ENCODE data around the gene GDI2.

Gene GDI2

DNA sequence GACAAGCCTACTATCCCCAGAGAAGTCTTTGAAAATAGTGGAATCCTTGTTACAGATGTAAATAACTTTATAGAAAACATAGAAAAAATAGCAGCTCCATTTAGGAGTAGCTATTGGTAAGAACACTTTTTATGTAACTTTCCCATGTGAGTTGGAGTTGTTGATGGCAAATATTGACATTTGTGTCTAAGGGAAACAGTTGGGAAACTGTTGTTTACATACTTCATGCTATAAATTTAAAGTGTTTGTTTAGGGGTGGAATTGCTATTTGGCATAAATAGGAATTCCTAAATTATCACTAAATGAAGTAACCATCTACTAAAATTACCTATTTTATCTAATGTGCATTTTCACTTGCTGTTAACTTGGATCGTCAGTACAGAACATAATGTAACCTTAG, 50.7 kb downstream of the GDI2 start:
- TF ChIP-seq, protein P1, sequence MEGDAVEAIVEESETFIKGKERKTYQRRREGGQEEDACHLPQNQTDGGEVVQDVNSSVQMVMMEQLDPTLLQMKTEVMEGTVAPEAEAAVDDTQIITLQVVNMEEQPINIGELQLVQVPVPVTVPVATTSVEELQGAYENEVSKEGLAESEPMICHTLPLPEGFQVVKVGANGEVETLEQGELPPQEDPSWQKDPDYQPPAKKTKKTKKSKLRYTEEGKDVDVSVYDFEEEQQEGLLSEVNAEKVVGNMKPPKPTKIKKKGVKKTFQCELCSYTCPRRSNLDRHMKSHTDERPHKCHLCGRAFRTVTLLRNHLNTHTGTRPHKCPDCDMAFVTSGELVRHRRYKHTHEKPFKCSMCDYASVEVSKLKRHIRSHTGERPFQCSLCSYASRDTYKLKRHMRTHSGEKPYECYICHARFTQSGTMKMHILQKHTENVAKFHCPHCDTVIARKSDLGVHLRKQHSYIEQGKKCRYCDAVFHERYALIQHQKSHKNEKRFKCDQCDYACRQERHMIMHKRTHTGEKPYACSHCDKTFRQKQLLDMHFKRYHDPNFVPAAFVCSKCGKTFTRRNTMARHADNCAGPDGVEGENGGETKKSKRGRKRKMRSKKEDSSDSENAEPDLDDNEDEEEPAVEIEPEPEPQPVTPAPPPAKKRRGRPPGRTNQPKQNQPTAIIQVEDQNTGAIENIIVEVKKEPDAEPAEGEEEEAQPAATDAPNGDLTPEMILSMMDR (conservative IDR thresholded peaks at IDR 0.05) = no peak
- no peak for TF ChIP-seq ZFX (IDR thresholded peaks at IDR 0.05)
- H3K27ac ChIP-seq = no peak overlapping the region

DNA sequence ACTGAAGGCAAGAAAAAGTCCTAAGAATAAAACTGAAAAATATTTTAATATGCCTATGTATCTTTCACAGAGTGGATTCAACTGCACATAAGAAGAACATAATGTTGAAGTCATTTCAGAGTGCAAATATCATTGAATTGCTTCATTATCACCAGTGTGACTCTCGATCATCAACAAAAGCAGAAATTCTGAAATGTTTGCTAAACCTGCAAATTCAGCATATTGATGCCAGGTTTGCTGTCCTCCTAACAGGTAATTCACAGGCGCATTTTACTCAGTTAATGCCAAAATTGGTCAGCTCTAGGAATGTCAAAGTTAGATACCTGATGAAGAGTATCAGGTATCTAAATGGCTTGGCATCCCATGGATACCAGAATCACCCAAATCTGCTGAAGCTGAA, 52.0 kb downstream of the GDI2 start:
- no peak for TF ChIP-seq ZFX (IDR thresholded peaks at IDR 0.05)
- TF ChIP-seq, protein P1 (conservative IDR thresholded peaks at IDR 0.05) = no peak
- H3K27ac ChIP-seq = no peak overlapping the region

DNA sequence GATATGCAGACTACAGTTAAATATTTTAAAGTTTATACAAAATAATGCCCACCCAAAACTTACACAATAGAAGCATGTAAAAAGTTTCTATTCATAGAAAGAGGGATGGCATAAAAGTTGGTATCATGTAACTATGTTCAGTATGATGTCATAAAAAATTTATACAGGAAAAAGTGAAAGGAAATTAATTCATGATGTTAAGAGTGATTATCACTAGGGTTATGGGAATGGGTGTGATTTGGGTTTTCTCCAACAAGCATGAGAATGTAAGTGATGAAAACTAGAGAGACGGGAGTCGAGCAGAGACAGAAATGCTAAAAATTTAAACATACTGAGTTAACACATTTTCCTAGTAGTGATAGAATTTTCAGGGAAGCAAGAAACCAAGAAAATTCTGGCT, 52.7 kb downstream of the GDI2 start:
- no peak for TF ChIP-seq ZFX (IDR thresholded peaks at IDR 0.05)
- TF ChIP-seq, protein P1 (conservative IDR thresholded peaks at IDR 0.05) = no peak
- H3K27ac ChIP-seq = no peak overlapping the region

DNA sequence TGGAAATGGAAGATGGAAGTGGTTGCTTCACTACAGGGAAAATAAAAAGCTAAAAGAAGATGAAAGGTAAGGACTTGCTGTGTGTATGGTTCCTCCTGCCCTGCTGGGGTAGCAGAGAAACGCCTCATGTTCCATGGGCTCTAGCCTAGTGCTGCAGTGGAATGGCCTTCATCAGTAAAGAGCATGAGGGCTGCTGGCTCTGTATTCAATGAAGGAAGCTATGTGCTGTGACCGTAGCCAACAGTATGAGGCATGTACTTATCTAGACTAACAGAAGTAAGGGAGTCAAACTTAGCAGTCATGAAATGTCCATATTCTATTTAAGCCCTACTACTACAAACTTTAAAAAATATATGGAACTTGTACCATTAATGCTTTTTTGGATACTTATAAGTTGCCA, 54.3 kb downstream of the GDI2 start:
- TF ChIP-seq, protein P1 (conservative IDR thresholded peaks at IDR 0.05) = no peak
- TF ChIP-seq ZFX (IDR thresholded peaks at IDR 0.05) = no peak
- H3K27ac ChIP-seq = no peak overlapping the region

DNA sequence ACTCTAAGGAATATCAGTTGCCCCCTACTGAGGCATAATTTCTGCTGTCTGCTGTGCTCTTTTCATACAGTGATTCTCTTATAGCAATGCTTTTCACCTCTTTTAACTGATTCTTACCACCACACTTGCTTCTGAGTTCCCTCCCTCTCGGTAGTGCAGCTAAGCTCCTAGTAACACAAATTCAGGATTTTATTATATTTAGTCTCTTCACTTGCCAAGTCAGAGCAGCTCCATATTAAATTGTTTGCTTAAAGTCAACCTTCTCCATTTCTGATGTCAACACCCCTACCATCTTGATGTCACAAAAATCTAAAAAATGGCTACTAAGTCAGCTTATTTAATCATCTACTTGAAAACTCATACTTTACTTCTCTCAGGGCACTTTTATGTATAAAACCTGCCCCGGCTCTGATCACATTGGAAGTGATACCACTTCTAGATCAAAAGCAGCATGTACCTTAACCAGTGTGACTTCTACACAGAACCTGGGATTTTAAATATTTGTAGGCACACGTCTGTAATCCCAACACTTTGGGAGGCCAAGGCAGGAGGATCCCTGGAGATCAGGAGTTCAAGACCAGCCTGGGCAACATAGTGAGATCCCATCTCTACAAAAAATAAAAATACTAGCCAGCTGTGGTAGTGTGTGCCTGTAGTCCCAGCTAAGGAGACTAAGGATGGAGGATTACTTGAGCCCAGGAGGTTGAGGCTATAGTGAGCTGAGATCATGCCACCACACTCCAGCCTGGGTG, 55.3 kb downstream of the GDI2 start:
- TF ChIP-seq ZFX (IDR thresholded peaks at IDR 0.05) = no peak
- TF ChIP-seq, protein P1 (conservative IDR thresholded peaks at IDR 0.05) = no peak
- H3K27ac ChIP-seq = no peak overlapping the region

DNA sequence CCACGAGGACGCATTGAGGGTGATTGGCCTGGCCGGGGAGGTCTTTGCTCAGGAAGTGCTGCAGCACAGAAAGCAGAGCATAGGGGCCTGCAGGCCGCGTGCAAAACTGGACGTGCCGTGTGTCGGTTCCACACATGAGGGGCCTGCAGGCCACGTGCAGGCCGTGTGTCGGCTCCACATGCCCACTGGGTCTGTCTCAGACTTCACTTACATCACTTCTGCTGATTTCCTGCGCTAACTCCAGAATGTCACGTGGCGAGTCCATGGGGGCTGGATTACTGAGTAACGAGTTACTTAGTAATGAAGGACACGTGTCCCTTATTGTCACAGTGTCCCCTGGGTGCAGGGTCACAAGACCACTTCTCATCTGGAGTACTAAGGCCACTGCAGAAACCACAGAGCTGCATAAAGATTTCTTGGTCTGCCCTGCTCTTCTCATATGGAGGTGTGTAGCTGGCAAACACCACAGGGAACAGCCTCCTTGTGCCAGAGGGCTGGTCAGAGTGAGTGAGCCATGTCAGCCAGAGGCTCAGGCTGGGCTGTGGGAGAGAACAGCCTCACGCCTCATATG, 60.8 kb downstream of the GDI2 start:
- no peak overlapping the region for H3K27ac ChIP-seq
- no peak for TF ChIP-seq ZFX (IDR thresholded peaks at IDR 0.05)
- TF ChIP-seq, protein P1 (conservative IDR thresholded peaks at IDR 0.05) = no peak

DNA sequence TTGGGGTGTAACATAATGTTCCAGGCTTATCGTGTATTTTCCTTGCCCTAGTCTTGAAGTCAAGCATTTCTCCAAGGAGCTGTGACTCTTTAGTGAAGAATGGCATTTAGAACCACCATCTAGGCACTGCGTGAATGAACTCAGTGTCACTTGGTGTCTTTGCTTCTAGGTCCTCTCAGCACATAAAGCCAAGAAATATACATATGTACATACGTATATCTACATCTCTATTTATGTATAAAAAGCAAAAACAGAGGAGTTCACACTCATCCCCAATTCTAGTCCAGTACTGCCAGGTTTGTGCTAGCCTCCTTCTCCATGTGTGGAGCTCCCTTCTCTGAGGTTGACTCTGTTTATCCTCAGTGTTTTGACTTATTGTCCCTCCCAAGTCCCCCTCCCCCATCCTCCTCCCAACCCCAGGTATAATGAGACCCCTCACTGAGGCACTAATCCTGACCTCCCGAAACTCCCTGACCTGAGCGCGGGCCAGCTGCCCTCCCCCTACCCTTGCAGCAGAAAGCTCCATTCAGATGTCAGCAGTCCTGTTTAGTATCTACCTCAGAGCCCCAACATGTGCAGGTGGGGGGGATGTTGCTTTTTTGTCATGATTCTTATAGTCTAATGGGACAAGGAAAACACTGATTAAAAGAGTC, 61.5 kb downstream of the GDI2 start:
- no peak overlapping the region for H3K27ac ChIP-seq
- TF ChIP-seq, protein P1 (conservative IDR thresholded peaks at IDR 0.05) = no peak
- no peak for TF ChIP-seq ZFX (IDR thresholded peaks at IDR 0.05)

All from C4-2B (cell line).